ENCODE measurements around the gene CHERP.
A peak's percentile ranks its signal among the peaks of the same experiment; 100 is the strongest.
"Not testable (repeated sequence)": the region's sequence is repeated elsewhere in the genome, so short reads cannot be mapped to it uniquely, and the experiment has no call there.

Gene CHERP

DNA sequence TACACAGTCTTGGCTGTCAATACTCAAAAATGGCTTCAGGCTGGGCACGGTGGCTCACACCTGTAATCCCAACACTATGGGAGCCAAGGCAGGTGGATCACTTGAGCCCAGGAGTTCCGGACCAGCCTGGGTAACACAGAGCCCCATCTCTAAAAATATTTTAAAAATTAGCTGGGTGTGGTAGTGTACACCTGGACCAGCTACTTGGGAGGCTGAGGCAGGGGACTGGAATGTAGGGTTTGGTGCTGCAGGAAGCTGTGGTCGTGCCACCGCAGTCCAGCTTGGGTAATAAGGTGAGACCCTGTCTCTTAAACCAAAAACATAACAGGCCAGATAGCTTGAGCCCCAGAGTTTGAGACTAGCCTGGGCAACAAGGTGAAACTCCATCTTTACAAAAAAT, 6.7 kb upstream of the CHERP start:
- no peak overlapping the region for H3K4me3 ChIP-seq (ENCODE audit: low read length)
- no peak for DNase-seq (ENCODE audit: low read depth, low spot score)

DNA sequence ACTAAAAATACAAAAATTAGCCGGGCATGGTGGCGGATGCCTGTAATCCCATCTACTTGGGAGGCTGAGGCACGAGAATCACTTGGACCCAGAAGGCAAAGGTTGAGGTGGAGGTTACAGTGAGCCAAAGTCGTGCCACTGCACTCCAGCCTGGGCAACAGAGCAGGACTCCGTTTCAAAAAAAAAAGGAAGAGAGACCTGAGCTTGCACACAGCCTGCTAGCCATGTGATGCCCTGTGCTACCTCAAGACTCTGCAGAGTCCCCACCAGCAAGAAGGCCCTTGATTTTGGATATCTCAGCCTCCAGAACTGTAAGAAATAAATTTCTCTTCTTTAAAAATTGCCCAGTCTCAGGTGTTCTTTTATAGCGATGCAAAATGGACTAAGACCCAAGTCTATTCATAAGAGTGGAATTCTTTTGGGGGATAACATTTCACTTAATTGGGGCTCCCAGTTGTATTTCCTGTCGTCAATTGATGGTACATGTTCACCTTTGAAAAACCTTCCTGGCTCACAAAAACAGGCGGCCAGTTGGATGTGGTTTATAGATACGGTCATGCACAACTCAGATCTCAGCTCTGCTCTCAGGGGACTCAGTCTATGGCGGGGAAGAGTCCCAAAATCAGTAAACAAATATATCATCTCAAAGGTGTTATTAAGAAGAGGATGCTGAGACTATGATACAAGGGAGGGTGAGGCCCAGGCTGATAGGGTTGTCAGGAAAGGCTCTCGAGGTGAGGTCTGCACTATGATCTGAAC, 2.4 kb upstream of the CHERP start:
- no peak for DNase-seq (ENCODE audit: low read depth, low spot score)
- no peak overlapping the region for H3K4me3 ChIP-seq (ENCODE audit: low read length)

DNA sequence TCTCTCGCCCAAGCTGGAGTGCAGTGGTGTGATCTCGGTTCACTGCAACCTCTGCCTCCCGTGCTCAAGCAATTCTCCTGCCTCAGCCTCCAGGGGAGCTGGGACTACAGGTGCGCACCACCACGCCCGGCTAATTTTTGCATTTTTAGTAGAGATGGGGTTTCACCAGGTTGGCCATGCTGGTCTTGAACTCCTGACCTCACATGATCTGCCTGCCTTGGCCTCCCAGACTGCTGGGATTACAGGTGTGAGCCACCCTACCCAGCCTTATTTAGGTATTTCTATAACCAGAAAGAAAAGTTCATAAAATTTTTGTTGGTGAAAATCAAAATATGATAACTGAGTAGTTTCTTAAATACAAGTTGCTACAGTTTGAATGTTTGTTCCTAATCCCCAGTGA, 1.5 kb upstream of the CHERP start:
- not testable (repeated sequence) for DNase-seq (ENCODE audit: low read depth, low spot score)
- H3K4me3 ChIP-seq (ENCODE audit: low read length), result peak overlapping the region; percentile 92

DNA sequence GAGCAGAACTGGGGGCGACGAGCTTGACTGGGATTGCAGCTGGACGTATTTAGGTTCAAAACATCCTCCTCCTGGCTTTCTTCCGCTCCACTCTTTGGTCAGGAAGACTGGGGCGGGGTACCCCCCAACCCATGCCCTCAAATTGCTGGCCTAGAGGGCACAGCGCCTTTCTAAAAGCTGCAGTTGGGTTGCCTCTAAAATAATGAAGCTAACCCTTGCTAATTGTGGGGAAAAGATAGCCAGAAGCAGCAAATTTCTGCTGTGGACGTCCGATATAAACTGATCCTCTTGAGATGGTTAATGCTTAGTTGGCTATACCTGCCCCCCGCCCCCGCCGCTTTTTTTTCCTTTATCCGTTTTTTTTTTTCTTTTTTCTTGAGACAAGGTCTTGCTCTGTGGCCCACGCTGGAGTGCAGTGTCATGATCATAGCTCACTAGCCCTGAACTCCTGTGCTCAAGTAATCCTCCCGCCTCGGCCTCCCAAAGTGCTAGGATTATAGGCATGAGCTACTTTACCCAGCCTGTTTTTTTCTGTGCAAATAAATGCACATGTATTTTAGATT, 754 bp upstream of the CHERP start:
- no peak for DNase-seq (ENCODE audit: low read depth, low spot score)
- H3K4me3 ChIP-seq (ENCODE audit: low read length), result peak overlapping the region; percentile 92

DNA sequence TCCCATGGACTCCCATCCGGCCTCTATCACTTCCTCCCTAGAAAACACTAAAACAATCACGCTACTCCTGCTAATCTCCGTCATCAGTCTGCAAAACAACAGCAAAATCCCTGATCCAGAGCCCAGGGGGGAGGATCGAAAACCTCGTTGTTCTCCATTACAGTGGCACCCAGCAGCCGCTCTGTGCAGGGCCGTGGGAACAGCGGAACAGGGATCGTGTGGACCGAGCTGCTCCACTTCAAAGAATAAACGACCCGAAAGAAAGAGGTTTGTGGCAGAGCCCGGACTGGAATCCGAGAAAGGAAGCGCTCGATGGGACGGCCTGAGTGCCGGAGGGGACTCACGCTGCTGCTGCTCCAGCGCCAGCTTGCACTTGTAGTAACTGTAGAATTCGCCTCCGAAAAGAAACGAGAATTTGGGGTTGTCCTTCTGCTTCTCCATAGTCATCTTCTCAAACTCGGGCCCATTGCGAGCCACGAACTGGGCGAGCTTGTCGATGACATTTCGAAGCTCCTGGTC, 652 bp downstream of the CHERP start:
- peak overlapping the region; percentile 92 for H3K4me3 ChIP-seq (ENCODE audit: low read length)
- DNase-seq (ENCODE audit: low read depth, low spot score), result no peak

DNA sequence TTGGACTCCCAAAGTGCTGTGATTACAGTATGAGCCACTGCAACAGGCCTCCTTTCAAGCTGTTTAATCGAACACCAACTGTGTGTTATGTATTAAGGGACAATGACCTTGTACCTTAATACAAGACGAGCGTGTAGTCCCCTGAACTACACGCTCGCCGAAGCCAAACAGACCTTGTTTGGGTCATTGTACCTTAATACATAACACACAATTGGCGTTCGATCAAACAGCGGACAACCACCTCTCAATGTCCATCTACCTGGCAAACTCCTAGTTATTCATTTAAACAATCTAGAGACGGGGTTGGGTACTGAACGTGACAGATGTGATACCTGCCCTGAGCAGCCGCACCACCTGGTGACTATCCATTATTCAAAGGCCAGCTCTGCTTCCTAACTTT, 1.3 kb downstream of the CHERP start:
- no peak for DNase-seq (ENCODE audit: low read depth, low spot score)
- peak overlapping the region; percentile 92 for H3K4me3 ChIP-seq (ENCODE audit: low read length)

DNA sequence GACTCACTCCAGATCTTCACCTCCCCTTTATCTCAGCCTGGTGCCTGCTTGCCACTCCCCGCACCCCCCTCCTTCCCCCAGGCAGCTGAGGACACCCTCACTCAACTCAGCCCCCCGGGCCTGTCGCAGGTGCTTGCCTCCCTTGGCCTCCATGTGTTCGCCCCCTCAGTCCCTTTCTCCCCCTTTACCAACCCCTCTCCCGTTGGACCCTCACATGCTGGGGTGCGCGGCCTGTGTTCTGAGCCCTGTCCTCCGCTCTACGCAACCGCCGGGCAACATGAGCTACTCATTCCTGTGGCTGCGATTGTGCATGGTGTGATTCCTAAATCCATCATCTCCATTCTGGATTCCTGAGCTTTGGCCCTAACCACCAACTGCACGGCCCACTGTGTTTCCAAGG, 5.1 kb downstream of the CHERP start:
- H3K4me3 ChIP-seq (ENCODE audit: low read length), result no peak overlapping the region
- DNase-seq (ENCODE audit: low read depth, low spot score), result no peak

DNA sequence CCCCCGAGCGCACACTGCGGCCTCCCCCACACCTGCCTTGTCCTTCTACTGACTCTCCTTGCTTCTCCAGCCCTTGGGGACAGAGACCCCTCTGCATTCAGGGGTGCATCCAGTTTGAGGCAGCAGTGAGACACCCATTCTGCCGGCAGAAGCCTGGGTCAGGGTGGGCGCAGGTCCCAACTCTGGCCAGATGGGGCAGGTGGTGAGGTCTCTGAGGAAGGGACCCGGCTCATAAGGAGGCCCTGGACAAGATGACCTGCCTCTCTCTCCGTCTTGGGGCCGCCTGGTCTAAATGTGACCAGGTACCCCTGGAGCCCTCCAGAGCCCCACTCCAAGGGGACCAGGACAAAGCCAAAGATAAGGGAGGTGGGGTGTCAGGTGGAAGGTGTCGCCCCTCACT, 6.1 kb downstream of the CHERP start:
- no peak for DNase-seq (ENCODE audit: low read depth, low spot score)
- H3K4me3 ChIP-seq (ENCODE audit: low read length), result no peak overlapping the region

DNA sequence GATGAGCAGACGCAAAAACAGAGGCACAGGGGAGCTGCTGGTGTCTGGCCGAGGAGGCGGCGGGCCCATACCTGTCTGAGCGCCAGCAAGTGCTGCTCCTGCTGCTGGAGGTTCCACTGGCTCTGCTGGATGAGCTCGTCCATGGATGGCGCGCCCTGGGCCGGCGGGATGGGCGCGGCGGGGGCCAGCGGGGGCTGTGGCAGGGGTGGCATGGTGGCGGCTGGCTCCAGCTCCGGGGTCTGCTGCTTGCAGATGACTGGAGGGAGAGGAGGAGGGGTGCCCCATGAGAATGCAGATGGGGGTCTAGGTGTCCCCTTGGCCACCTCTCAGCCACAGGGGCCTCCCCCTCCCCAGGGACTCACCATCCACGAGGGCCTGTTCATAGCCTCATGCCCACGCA, 6.9 kb downstream of the CHERP start:
- DNase-seq (ENCODE audit: low read depth, low spot score), result no peak
- no peak overlapping the region for H3K4me3 ChIP-seq (ENCODE audit: low read length)

DNA sequence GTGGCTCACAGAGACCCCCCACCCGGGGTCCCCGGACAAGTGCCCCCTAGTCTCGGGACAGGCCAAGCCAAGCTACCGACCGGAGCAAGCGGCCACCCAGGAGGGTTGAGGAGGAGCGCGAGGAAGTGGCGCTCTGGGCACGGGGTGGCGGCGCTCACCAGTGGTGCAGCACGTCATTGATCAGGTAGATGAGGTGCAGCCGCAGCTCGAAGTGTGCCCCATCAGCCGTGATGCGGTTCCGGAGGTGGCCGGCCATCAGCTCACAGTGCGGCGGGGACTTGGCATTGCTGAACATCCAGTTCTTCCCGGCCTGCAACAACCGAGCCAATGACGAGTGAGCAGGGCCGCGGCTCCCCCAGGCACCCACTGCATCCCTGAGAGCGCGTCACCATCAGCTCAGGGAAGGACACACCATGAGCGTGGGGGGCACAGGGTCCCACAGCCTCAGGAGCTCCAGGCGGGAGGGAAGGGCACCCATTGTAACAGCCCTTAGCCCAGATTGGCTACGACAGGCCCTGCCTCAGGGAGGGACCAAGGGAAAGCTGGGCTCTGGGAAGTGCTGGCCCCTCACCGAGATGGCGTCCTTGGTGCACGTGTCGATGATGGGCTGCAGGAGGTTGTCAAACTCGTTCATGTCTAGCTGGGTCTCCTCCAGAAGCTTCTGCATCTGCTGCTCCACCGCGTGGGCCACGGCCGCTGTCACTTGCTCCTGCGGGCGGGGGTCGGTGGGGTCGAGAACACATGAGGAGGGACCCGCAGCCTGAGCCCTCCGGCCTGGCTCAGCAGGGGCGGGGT, 9.6 kb downstream of the CHERP start:
- no peak for DNase-seq (ENCODE audit: low read depth, low spot score)
- no peak overlapping the region for H3K4me3 ChIP-seq (ENCODE audit: low read length)

DNA sequence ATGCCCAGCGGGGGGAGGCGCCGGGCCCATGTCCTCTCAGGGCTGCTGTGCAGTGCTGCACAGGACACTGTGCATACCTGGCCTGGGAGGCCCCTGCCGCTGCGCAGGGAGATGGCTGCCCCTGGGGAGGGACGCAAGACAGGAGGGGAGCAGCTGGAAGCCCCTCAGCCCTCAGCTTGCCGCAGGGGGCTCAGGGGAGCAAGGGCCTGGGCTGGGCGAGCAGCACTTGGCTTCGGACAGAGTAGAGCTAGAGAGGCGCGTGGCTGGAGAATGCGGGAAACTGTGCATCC, 10.9 kb downstream of the CHERP start:
- H3K4me3 ChIP-seq (ENCODE audit: low read length), result no peak overlapping the region
- no peak for DNase-seq (ENCODE audit: low read depth, low spot score)

DNA sequence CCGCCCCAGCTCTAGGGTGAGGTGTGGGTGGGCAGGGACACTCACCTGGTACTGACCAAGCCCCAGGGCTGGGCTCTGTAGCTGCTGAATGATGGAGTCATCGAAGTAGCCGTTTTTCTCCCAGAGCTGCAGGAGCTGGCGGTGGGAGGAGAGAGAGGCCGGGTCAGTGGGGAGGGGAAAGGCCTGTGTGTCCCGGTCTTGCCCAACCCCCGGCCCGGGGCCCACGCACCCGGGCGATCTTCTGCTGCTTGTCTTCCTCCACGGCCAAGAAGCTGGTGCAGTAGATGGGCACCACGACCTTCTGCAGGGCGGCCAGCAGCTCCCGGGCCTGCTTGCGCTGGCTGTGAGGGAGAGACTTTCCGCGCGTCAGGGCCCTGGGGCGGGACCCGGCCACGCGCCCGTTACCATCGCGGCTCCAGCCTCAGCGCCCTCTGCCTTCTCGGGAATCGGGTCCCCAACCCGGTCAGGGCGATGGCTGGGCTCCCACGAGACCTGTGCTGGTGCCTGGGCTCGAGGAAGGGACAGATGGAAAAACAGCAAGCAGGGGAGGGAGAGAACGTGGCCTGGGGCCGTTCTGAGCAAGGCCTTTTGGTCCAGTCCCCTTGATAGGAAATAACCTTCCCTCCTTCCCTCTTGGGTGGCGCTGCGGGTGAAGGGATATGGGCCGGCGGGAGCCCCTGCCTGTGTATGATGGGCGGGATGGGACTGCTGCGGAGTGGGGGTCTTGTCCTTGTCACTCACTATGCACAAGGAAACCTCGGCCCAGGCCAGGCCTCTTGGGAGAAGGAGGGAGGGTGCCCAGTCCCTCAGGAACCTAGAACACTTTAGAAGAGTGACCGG, 11.5 kb downstream of the CHERP start:
- H3K4me3 ChIP-seq (ENCODE audit: low read length), result no peak overlapping the region
- DNase-seq (ENCODE audit: low read depth, low spot score), result no peak

DNA sequence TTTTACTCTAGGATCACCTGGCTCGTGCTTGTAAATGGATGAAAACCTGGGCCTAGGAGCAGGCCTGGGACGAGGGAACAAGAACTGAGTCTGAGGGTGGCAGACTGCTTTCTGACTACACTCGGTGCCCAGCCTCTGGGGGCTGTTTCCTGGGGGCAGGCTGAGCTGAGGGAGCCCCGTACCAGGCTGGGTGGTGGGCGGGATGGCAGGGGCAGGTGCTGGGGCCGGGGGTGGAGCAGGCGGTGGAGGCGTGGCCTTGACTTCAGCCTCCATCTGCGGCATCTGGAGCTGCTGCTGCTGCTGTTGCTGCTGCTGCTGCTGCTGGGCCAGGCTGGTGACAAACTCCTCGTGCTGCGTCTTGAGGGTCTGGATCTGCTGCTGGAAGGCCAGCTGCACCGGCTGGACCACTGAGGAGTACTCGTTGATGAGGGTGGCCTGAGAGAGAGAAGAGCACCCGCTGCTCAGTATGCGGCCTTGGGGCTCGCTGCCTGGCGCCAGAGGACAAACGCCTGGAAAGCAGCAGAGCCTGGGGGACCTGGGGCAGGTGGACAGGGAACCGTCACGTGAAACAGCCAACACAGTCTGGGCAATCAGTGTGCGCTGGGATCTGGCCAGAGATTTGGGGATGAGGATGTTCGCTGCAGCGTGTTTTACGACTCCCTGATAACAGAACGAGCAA, 12.6 kb downstream of the CHERP start:
- no peak for DNase-seq (ENCODE audit: low read depth, low spot score)
- H3K4me3 ChIP-seq (ENCODE audit: low read length), result no peak overlapping the region

DNA sequence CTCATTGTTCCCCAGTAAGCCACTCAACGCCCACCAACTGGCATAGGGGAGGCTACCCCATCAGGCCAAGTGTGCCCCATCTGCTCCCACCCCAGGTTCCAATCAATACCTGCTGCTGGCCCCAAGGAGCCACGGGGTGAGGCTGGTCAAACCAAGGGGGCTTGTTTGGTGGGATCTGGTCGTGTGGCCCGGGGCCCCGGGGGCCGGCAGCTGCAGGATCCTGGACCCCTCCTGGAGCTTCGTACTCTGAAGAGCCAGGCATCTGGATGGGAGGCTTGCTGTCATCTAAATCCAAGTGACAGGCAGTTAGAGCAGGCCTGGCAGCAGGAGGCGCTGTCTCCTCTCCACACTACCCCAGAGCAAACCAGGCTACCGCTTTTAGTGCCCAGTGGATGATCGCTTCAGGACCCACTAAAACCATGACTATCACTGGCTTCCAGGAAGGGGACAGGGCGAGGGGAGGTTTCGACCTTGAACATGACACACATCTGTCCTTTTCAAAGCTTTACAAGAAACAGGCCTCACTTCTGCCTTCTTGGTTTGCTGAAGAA, 14.2 kb downstream of the CHERP start:
- H3K4me3 ChIP-seq (ENCODE audit: low read length), result no peak overlapping the region
- DNase-seq (ENCODE audit: low read depth, low spot score), result no peak

DNA sequence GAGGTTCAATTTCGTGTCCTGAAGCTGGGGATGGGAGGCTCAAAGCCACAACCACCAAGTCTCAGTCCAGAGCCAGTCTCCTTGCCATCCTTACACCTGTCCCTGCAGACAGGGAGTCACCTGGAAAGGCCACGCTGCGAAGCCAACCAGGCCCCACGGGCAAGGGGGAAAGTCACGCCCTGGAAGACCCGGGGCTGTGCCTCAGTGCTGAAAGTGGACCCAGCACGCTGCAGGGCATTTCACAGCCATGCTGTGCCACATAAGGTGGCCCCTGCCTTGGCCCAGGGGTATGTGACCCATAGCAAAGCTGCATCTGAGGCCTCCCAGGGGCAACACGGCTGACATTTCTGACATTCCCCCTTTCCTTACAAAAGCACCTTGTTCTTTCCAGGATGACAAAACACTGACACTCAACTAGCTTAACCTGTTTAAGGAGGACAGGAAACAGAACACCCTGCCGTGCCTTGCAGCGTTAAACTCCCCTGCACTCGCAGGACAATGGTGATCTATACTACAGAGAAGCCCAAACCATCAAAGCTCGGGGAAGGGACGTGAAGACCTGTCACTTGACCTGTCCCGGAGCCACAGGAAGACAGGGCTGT, 14.8 kb downstream of the CHERP start:
- no peak for DNase-seq (ENCODE audit: low read depth, low spot score)
- no peak overlapping the region for H3K4me3 ChIP-seq (ENCODE audit: low read length)

DNA sequence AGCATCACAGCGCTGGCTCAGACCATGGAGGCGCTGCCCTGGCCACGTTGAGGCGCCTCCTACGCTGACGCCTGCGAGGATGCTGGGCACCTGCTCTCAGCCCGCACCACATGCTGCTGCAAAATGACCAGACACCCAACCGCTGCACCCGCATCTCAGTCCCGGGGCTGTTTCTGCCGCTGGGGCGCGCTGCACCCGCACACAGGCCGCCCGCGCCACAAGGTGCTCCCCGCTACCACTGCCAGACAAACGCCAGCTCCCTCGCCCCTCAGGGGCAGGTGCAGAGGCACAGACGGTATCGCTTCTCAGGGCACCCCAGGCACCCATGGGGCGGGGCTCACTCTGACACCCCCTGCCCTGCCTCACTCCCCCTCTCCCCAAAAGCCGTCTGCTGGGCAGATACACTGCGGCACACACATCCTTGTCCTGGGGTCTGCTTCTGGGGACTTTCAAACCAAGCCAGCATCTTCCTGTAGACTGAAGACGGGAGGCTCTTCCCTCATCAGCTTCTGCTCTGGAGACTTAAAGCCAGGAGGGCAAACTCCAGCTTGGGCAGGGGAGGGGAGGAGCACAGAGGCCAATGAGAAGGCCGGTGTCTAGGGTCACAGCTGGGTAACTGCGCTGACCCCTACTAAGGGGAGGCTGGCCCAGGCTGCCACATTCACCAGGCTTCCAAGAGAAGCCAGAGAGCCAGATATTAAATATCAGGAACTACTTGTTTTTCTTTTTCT, 16.3 kb downstream of the CHERP start:
- no peak for DNase-seq (ENCODE audit: low read depth, low spot score)
- H3K4me3 ChIP-seq (ENCODE audit: low read length), result no peak overlapping the region

DNA sequence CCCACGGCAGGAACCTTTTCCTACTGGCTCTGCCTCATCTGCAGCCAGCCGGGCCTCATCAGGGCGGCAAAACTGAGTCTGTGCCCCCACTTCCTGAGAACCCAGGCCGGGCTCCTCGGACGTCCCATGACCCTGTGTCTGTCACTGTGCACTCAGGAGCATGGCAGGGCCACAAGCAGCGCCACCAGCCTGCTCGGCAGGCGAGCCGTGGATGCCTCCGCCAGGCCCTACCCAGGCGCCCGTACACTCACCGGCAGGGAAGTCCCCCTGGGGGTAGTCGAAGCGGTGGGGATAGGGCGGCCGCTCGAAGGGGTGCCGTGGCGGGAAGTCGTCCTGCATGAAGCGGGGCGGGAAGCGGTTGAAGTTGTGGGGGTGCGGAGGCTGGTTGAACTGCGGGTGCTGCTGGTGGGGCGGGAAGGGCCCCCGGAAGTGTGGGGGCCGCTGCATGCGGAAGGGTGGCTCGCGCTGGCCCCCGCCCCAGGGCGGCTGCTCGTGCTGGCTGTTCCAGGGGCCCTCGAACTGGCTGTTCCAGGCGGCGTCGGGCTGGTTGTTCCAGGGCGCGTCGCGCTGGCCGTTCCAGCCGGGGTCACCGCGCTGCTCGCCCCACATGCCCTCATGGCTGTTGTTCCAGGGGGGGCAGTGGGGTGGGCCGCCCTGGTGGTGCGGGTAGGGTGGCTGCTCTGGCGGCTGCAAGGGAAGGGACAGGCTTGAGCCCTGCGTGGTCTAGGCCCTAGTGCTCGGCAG, 17.1 kb downstream of the CHERP start:
- H3K4me3 ChIP-seq (ENCODE audit: low read length), result no peak overlapping the region
- no peak for DNase-seq (ENCODE audit: low read depth, low spot score)
